ENCODE results near the gene ULBP1. TPM values are rescaled to one million over a fixed set of nuclear protein-coding genes. Genes with fewer than 3 reads are reported as not detected.
"Not testable (repeated sequence)": the region's sequence is repeated elsewhere in the genome, so short reads cannot be mapped to it uniquely, and the experiment has no call there.

The ULBP1 gene
- total RNA-seq, 1 donor from 2014 or later: 1.6 TPM

DNA sequence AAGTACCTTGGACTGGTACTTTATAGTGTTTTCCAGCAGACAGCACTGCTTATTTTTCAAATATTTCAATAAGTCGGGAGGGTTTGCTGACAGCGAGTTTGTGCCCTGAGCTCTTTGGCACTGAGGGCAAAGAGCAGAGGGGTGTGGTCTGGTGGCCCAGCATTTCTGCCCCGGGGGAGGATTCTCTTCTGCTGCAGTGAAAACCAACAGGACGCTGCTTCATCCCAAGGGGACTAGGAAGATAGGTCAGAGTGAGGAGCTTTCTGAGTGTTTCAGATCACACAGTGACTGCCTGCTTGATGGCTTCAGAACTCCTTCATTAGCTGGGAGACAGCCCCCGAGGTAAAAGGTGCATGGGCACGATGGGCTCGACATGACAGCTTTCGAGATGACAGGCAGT is 13.3 kb upstream of the ULBP1 start:
- DNase-seq (ENCODE audit: low spot score in 2 of 2) (no peak), FAIRE-seq (no peak)

GRCh38 chr6:149951096-149951495 is 12.6 kb upstream of the ULBP1 start:
- DNase-seq (ENCODE audit: low spot score in 2 of 2): no peak
- no peak for FAIRE-seq

- no peak for FAIRE-seq
- DNase-seq (ENCODE audit: low spot score in 2 of 2): no peak
Observed at GRCh38 chr6:149951626-149952025, 12.1 kb upstream of the ULBP1 start.

DNA sequence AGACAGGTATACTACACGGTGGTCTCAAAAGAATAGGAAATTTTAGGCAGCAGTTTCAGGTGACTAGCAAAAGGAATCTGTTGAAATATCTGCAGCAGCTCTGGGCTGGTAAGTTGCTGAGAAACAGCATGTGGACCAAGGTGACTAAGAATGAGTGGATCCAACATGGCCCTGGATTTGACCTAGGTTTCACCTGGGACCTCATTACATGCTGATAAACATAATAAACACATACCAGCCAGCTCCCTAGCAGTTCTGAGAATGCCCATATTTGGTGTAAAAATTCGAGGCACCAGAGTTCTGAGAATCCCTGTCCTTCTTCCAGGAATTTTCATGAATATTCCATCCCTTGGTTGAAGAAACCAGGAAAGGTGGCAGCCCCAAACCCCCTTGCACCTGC is 10.4 kb upstream of the ULBP1 start:
- FAIRE-seq; DNase-seq (ENCODE audit: low spot score in 2 of 2): not testable (repeated sequence)

DNA sequence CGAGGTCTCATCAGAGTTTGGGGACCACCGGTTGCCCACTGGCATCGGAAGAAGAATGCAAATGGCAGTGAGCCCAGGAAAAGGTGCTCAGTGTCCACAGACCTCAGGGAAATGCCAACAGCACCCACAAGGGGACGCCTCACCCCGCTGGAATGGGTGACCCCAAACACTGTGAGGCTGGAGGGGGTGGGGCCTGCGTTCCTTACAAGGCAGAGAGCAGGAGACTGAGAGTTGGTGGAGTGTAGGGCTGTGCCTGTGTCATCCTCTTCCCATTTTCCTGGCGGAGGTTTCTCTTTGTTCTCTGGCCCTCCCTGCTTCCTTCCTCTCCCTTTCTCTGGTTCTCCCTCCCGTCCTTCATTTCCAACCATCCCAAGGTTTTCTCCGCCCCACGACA is 9.8 kb upstream of the ULBP1 start:
- not testable (repeated sequence) for FAIRE-seq; DNase-seq (ENCODE audit: low spot score in 2 of 2)

DNA sequence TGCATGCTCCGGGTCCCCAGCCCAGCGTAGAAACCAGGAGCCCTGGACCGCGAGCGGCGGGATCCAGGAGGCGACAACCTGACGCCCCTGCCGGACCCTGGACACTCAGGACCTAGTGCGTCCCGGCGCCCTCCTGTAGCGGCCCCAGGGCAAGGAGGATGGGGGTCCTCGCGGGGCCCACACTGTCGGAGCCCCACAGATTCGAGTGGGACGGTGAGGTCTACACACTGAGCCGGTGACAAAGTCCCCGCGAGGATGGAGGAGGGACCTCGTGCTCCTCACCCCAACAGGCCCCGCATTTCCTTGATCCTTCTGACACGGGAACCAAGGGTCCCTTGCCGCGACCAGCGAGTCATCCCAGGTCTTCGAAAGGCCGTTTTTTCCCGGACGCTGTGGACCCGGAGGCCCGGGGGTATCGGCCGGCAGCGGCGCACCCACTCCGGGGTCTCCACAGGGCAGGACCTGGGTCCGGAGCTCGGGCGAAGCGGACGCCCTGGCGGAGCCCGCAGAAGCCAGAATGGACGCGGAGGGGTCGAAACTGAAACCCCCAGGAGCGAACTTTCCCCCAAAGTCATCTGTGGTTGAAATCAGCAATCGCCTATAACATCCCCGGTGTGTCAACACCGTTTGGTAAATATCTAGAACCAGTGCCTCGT is 9.3 kb upstream of the ULBP1 start:
- FAIRE-seq; DNase-seq (ENCODE audit: low spot score in 2 of 2): not testable (repeated sequence)

DNA sequence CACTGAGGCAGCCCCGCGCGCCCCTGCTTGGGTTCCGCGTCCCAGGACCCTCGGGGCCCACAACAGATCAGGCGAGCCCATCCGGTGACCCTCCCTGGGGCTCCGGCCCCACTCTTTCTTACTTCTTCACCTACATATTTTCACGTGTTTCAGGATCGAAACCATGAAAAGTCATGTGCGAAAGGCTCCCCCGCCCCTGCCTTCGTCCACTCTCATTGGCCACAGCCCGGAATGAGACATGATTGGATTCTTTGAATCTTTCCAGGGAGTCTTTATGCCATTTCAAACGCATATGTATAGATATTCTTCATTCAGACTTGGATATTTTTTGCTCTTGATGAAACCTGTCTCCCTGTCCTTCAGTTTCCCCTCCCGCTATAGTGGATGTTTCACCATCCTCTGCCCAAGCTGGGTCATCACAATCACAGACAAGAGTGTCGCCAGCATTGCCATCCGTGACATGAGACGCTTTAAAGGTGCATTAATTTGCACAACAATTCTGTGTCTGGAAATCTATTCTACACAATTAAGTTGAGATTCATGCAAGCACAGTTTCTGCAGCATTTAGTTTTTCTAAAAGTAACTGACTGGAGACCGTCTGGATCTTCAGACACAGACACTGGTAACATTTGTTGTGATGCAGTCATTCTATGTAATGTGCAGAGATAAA is 8.6 kb upstream of the ULBP1 start:
- not testable (repeated sequence) for FAIRE-seq; DNase-seq (ENCODE audit: low spot score in 2 of 2)

- not testable (repeated sequence) for DNase-seq (ENCODE audit: low spot score in 2 of 2); FAIRE-seq
Observed at GRCh38 chr6:149955654-149956317, 8.0 kb upstream of the ULBP1 start.

- not testable (repeated sequence) for DNase-seq (ENCODE audit: low spot score in 2 of 2); FAIRE-seq
Observed at GRCh38 chr6:149958124-149958523, 5.6 kb upstream of the ULBP1 start.

DNA sequence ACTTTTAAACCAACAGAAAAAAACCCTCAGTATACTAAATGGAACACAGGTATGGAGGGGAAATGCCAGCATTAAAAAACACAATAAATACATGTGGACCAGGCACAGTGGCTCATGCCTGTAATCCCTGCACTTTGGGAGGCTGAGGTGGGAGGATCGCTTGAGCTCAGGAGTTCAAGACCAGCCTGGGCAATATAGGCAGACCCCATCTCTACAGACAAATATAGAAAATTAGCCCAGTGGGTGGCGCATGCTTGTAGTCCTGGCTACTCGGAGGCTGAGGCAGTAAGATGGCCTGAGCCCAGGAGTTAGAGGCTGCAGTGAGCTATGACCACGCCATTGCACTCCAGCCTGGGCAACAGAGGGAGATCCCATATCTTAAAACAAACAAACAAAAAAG is 3.9 kb upstream of the ULBP1 start:
- not testable (repeated sequence) for FAIRE-seq

GRCh38 chr6:149960488-149960887 is 3.3 kb upstream of the ULBP1 start:
- FAIRE-seq (no peak), DNase-seq (ENCODE audit: low spot score in 2 of 2) (no peak)

More for the DNA sequence above, 3.9 kb upstream of the ULBP1 start:
- not testable (repeated sequence) for DNase-seq (ENCODE audit: low spot score in 2 of 2)

DNA sequence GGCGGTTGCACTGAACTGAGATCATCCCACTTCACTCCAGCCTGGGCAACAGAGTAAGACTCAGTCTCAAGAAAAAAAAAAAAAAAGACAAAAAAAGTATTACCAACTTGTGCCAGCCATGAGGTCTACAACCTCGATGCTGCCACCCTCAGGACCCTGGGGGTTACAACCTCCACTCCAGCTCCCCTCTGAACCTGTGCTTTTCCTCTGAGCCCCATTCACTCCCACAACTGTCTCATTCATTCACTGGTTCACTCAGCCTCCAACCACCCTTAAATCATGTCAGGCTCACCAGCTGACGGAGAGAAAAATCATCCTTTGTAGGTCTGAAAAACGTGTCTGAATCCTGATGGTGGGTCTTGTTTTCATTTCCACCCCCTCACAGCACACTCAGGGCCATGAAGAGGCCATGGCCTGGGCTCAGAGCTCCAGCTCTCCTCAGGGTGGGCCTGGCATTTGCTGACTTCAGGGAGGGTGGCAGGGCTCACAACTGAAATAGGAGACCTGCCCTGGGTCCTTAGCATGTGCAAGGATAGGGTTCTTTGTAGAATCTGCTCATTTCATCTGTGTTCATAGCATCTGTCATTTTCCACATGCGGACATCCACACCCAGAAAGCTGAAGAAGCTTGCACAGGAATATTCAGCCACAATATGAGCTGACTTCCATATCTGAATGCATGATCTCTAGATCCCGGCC is 1.9 kb upstream of the ULBP1 start:
- no peak for DNase-seq (ENCODE audit: low spot score in 2 of 2)
- FAIRE-seq: no peak

- FAIRE-seq: no peak
Observed at GRCh38 chr6:149962461-149963211, 1.1 kb upstream of the ULBP1 start.

GRCh38 chr6:149963212-149963461 is 606 bp upstream of the ULBP1 start:
- FAIRE-seq (no peak), DNase-seq (ENCODE audit: low spot score in 2 of 2) (no peak)

More at GRCh38 chr6:149962461-149963211, 1.1 kb upstream of the ULBP1 start:
- DNase-seq (ENCODE audit: low spot score in 2 of 2): no peak

DNA sequence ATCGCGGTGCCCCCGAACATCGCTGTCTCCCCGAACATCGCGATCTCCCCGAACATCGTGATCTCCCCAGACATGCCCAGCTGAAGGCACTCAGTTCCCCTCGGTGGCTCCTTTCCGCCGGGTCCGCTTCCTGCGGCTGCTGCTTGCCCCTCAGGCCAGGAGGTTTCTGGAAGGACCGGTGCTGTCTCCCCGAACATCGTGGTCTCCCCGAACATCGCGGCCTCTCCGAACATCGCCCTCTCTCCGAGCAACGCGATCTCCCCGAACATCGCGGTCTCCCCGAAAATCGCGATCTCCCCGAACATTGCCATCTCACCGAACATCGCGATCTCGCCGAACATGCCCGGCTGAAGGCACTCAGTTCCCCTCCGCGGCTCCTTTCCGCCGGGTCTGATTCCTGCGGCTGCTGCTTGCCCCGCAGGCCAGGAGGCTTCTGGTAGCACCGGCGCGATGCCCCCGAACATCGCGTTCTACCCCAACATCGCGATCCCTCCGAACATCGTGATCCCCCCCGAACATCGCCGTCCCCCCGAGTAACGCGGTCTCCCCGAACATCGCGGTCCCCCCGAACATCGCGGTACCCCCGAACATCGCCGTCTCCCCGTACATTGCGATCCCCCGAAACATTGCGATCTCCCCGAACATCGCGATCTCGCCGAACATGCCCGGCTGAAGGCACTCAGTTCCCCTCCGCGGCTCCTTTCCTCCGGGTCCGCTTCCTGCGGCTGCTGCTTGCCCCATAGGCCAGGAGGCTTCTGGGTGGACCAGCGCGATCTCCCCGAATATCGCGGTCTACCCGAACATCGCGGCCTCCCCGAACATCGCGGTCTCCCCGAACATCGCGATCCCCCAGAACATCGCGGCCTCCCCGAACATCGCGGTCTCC is 808 bp downstream of the ULBP1 start:
- DNase-seq (ENCODE audit: low spot score in 2 of 2) (peak in 1 of 2 donors; percentile 25), FAIRE-seq (no peak)

DNA sequence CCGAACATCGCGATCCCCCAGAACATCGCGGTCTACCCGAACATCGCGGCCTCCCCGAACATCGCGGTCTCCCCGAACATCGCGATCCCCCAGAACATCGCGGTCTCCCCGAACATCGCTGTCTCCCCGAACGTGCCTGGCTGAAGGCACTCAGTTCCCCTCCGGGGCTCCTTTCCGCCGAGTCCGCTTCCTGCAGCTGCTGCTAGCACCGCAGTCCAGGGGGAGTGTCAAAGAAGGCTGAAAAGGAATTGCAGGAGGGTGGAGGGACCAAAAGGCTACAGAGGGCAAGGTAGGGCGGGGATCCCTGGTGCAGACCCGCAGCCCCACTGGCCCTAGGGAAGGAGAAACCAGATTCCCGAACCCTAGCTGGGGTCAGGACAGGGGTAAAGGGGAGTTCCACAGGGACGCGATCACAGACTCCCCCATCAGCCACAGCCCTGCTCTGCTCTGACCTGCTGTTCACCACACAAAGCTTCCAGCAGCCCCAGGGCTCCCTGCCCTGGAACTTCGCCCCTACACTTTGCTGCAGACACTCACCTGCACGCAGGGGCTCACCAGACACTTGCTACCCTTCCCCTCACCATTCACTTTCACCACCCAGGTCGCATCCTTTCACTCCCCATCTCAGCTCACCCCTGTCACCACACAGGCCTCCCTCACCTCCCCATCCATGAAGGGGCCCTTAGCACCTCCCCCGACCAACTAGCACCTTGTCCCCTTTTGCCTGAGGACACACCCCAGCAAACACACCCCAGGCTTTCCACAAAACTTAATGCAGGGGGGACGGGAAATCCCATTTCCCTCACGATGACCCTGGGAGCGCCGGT is 1.7 kb downstream of the ULBP1 start:
- no peak for DNase-seq (ENCODE audit: low spot score in 2 of 2)
- FAIRE-seq: no peak

GRCh38 chr6:149966319-149966718 is 2.6 kb downstream of the ULBP1 start:
- not testable (repeated sequence) for DNase-seq (ENCODE audit: low spot score in 2 of 2); FAIRE-seq

DNA sequence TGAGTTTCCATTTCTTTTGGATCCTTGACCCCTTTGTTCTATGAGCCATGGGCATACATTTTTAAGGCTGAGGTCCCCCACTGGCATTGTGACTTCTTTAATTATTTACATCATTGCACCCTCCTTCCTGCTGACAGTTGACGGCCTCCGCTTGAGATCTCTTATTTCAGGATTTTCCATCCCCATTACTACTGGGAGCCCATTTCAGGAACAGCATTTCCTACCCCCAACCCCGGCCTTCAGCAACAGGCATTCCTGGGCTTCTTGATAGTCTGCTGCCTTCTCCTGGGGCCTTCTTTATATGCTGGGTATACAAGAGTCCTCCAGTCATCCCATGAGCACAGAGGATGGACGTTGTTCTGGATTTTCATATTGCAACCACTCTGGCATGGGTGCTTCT is 3.8 kb downstream of the ULBP1 start:
- no peak for FAIRE-seq
- DNase-seq (ENCODE audit: low spot score in 2 of 2): no peak
